EL (cell line): ENCODE data around the gene CDR2.

Experiments
- DNase-seq: peaks from one replicate; pipeline ENCODE4 v3.0.0-alpha.2; 2016

CDR2 gene

GRCh38 chr16:22323173-22323958, 51.1 kb downstream of the CDR2 start:
- no peak for DNase-seq

- no peak for DNase-seq
Observed at GRCh38 chr16:22322741-22323140, 51.7 kb downstream of the CDR2 start.

GRCh38 chr16:22322021-22322471, 52.4 kb downstream of the CDR2 start:
- no peak for DNase-seq

- DNase-seq: peak; percentile 61
Observed at GRCh38 chr16:22321340-22322001, 52.9 kb downstream of the CDR2 start.

GRCh38 chr16:22320572-22321339, 53.7 kb downstream of the CDR2 start:
- DNase-seq: no peak

GRCh38 chr16:22318690-22319358, 55.6 kb downstream of the CDR2 start:
- peak; percentile 36 for DNase-seq

GRCh38 chr16:22317625-22318024, 56.8 kb downstream of the CDR2 start:
- no peak for DNase-seq

- DNase-seq: no peak
Observed at GRCh38 chr16:22317001-22317530, 57.4 kb downstream of the CDR2 start.

GRCh38 chr16:22316411-22316811, 58.0 kb downstream of the CDR2 start:
- no peak for DNase-seq

GRCh38 chr16:22315979-22316378, 58.4 kb downstream of the CDR2 start:
- DNase-seq: no peak

GRCh38 chr16:22314661-22315626, 59.5 kb downstream of the CDR2 start:
- DNase-seq: no peak

- no peak for DNase-seq
Observed at GRCh38 chr16:22313876-22314470, 60.4 kb downstream of the CDR2 start.

- DNase-seq: no peak
Observed at GRCh38 chr16:22312897-22313781, 61.3 kb downstream of the CDR2 start.

- DNase-seq: no peak
Observed at GRCh38 chr16:22311520-22311919, 62.9 kb downstream of the CDR2 start.

GRCh38 chr16:22308824-22309520, 65.4 kb downstream of the CDR2 start:
- no peak for DNase-seq

- no peak for DNase-seq
Observed at GRCh38 chr16:22307838-22308237, 66.6 kb downstream of the CDR2 start.

- no peak for DNase-seq
Observed at GRCh38 chr16:22306788-22307187, 67.6 kb downstream of the CDR2 start.

GRCh38 chr16:22304411-22304810, 70.0 kb downstream of the CDR2 start:
- no peak for DNase-seq

GRCh38 chr16:22302776-22303363, 71.5 kb downstream of the CDR2 start:
- DNase-seq: no peak
